Measurements from ENCODE around the gene MAN2A2.
"Not testable (repeated sequence)": the region's sequence is repeated elsewhere in the genome, so short reads cannot be mapped to it uniquely, and the experiment has no call there.

The MAN2A2 gene

DNA sequence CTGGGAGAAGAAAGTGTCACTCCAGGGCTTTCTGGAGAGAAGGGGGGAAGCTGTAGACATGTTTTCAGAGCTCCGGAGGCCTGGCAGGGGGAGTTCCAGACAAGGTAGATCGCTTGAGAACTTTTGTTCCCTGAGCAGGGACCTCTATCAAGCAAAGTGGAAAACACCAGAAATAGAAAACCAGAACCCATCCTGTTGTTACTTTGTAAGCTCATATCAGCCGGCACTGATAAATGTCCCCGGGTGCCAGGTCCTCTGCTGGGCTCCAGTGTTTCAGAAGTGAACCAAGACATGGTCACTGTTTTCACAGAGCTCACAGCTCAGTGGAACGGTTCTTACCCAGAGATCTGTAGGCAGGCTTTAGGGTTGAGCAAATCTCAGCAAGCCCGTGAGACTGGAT, 15.7 kb downstream of the MAN2A2 start:
- no peak for DNase-seq (ENCODE audit: low read depth)
- no peak overlapping the region for H3K4me3 ChIP-seq (ENCODE audit: control insufficient read depth, low read depth, low read length)
- no peak for TF ChIP-seq CTCF (conservative IDR thresholded peaks at IDR 0.05; ENCODE audit: control insufficient read depth, insufficient read depth, low read depth, low read length)

GRCh38 chr15:90921887-90922286, 18.8 kb downstream of the MAN2A2 start:
- no peak overlapping the region for H3K4me3 ChIP-seq (ENCODE audit: control insufficient read depth, low read depth, low read length)
- TF ChIP-seq CTCF (conservative IDR thresholded peaks at IDR 0.05; ENCODE audit: control insufficient read depth, insufficient read depth, low read depth, low read length) = no peak
- DNase-seq (ENCODE audit: low read depth) = no peak

DNA sequence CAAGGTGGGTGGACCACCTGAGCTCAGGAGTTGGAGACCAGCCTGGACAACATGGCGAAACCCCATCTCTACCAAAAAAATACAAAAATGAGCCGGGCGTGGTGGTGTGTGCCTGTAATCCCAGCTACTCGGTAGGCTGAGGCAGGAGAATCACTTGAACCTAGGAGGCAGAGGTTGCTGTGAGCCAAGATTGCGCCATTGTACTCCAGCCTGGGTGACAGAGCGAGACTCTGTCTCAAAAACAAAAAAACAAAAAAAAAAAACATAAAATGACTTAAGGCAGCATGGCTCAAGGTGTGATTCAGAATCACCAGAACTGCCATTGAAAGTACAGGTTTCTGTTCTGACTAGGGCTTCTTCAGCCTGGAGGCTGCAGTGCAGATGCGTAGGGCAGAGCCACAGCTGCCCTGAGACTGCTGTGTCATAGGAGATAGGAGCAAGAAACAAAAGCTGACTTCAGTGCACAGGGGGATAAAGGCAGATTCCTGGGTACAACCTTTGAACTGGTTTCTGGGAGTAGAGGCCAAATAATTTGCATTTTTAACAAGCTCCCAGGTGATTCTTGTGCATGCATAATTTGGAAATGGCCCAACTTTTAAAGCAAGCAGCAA, 19.7 kb downstream of the MAN2A2 start:
- DNase-seq (ENCODE audit: low read depth); H3K4me3 ChIP-seq (ENCODE audit: control insufficient read depth, low read depth, low read length): not testable (repeated sequence)

GRCh38 chr15:90924375-90924774, 21.3 kb downstream of the MAN2A2 start:
- DNase-seq (ENCODE audit: low read depth) = no peak
- no peak for TF ChIP-seq CTCF (conservative IDR thresholded peaks at IDR 0.05; ENCODE audit: control insufficient read depth, insufficient read depth, low read depth, low read length)
- no peak overlapping the region for H3K4me3 ChIP-seq (ENCODE audit: control insufficient read depth, low read depth, low read length)

- not testable (repeated sequence) for DNase-seq (ENCODE audit: low read depth); H3K4me3 ChIP-seq (ENCODE audit: control insufficient read depth, low read depth, low read length)
Observed at GRCh38 chr15:90926766-90927165, 23.7 kb downstream of the MAN2A2 start.

- DNase-seq (ENCODE audit: low read depth); H3K4me3 ChIP-seq (ENCODE audit: control insufficient read depth, low read depth, low read length): not testable (repeated sequence)
Observed at GRCh38 chr15:90928106-90928505, 25.0 kb downstream of the MAN2A2 start.

DNA sequence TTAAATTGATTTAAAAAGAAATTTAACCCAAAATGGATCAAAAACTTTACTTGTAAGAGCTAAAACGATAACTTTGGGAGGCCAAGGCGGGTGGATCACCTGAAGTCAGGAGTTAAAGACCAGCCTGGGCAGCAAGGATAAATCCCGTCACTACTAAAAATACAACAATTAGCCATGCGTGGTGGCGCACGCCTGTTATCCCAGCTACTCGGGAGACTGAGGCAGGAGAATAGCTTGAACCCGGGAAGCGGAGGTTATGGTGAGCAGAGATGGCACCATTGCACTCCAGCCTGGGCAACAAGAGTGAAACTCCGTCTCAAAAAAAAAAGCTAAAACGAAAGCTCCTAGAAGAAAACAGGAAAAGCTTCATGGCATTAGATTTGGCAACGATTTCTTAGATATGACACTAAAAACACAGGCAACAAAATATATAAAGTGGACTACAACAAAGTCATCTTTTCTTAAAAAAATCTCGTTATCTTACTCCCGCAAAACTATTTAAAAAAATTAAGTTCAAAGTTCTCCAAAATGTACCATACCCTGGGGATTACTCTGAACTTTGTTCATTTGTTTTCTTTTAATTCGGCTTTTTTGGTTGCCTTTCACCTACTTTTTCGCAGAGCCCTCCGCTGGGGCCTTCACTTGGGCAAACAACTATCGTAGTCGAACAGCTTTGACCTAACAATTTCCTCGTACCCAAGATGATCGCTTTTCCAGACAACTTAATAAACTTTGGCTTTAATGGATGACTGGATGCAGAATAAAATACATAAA, 26.3 kb downstream of the MAN2A2 start:
- peak overlapping the region; percentile 68 for H3K4me3 ChIP-seq (ENCODE audit: control insufficient read depth, low read depth, low read length)
- peak; percentile 53 for DNase-seq (ENCODE audit: low read depth)
- no peak for TF ChIP-seq CTCF (conservative IDR thresholded peaks at IDR 0.05; ENCODE audit: control insufficient read depth, insufficient read depth, low read depth, low read length)

DNA sequence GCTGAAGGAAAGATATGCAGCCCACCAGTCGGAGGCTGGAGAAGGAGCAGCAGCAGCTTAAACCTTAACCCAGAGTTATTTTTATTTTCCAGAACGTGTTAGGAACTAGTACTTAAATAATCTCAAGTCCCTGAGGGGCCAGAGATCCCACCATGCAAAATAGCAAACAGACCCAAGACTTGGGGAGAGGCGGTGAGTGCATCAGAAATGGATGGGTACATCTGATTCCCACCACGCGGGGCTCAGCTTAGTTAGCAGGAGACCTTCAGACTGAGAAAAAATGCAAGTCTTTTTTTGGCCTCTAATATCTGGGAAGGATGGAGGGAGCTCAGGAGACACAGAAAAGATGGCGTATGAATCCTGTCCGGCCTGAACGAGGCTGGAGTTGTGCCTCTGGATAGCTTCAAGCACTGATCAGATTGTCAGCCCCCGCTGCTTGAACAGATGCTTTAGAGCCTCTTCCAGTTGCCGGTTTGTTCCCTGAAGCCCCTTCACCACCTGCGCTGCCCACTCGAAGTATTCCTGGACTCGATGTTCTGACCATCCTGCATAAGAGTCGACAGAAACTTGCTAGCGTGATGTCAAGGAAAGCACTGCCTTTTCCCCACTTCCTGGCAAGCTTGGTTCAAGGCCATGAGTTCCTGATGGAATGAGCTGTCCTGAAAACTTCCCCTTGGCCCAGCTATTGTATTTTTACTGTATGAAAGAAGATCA, 27.9 kb downstream of the MAN2A2 start:
- H3K4me3 ChIP-seq (ENCODE audit: control insufficient read depth, low read depth, low read length) = peak overlapping the region; percentile 68
- peak; percentile 50 for DNase-seq (ENCODE audit: low read depth)
- TF ChIP-seq CTCF (conservative IDR thresholded peaks at IDR 0.05; ENCODE audit: control insufficient read depth, insufficient read depth, low read depth, low read length) = no peak

Data from fibroblast of mammary gland (primary cell).